ENCODE measurements around the gene SLC29A2. TPM values are rescaled to one million over a fixed set of nuclear protein-coding genes. Genes with fewer than 3 reads are reported as not detected.
"Not testable (repeated sequence)": the region's sequence is repeated elsewhere in the genome, so short reads cannot be mapped to it uniquely, and the experiment has no call there.

SLC29A2 gene
- total RNA-seq, 8 experiments from 2014 or later, result 0.56 to 15.7 (median 3.5) TPM

- Histone ChIP-seq H3K4me3 (no peak overlapping the region), H3K27ac (no peak overlapping the region), H3K4me1 (replicated peaks in 1 of 2) (peaks cover 3% of the 10 kb centered on the region in 2 donors)
- in situ Hi-C loops (cut with MboI; ENCODE audit: low pct_unique_long_range_greater_than_20kb in 2 of 9, low sequenced_read_pairs in 9 of 9, unreplicated experiment in 9 of 9), result loop anchor here in 3 of 9 experiments (25.0 kb wide), 2 partner anchors 276 to 426 kb away; partner anchors contain the start of genes RBM4B (in 3 of the 3) and RCE1 (in 1 of the 3)
- 82 to 83% methylated on average over 1 to 3 of the region's 4 CpGs; no CpG with 5 or more reads in 8 of the 10 experiments for WGBS, 10 experiments
- no peak for ATAC-seq (replicated peaks in 6 of 8)
These were observed 39.8 kb upstream of the SLC29A2 start for GRCh38 chr11:66411323-66411722.

GRCh38 chr11:66410191-66410590, 38.6 kb upstream of the SLC29A2 start:
- in situ Hi-C loops (cut with MboI; ENCODE audit: low pct_unique_long_range_greater_than_20kb in 2 of 9, low sequenced_read_pairs in 9 of 9, unreplicated experiment in 9 of 9), result loop anchor here in 3 of 9 experiments (25.0 kb wide), 2 partner anchors 277 to 427 kb away; partner anchors contain the start of genes RBM4B (in 3 of the 3) and RCE1 (in 1 of the 3)
- H3K4me1 ChIP-seq (replicated peaks in 1 of 2), result peaks cover 3% of the 10 kb centered on the region in 2 donors
- H3K4me3 ChIP-seq, result no peak overlapping the region
- 100% methylated on average over 1 to 2 of the region's 12 CpGs; no CpG with 5 or more reads in 8 of the 10 experiments for WGBS, 10 experiments
- no peak for ATAC-seq (replicated peaks in 6 of 8)
- H3K27ac ChIP-seq, result no peak overlapping the region

- WGBS, 10 experiments, result 90% methylated on average over 2 of the region's 15 CpGs; no CpG with 5 or more reads in 9 of the 10 experiments
- in situ Hi-C loops (cut with MboI; ENCODE audit: low pct_unique_long_range_greater_than_20kb in 2 of 9, low sequenced_read_pairs in 9 of 9, unreplicated experiment in 9 of 9), result loop anchor here in 3 of 9 experiments (25.0 kb wide), 2 partner anchors 278 to 428 kb away; partner anchors contain the start of genes RBM4B (in 3 of the 3) and RCE1 (in 1 of the 3)
- ATAC-seq (replicated peaks in 6 of 8), result no peak
- Histone ChIP-seq H3K4me1 (replicated peaks in 1 of 2) (peaks cover 3% of the 10 kb centered on the region in 2 donors), H3K4me3 (peak overlapping the region; percentile 38 to 48 (median 45)), H3K27ac (no peak overlapping the region)
These were observed 37.7 kb upstream of the SLC29A2 start for GRCh38 chr11:66409226-66409625.

GRCh38 chr11:66408488-66409214, 37.1 kb upstream of the SLC29A2 start:
- WGBS, 10 experiments, result 0 to 8% (median 2%) methylated on average over 2 to 7 of the region's 63 CpGs; no CpG with 5 or more reads in 3 of the 10 experiments
- in situ Hi-C loops (cut with MboI; ENCODE audit: low pct_unique_long_range_greater_than_20kb in 2 of 9, low sequenced_read_pairs in 9 of 9, unreplicated experiment in 9 of 9), result loop anchor here in 3 of 9 experiments (25.0 kb wide), 2 partner anchors 279 to 429 kb away; partner anchors contain the start of genes RBM4B (in 3 of the 3) and RCE1 (in 1 of the 3)
- H3K4me3 ChIP-seq, result peak overlapping the region; percentile 38 to 48 (median 45)
- peak overlapping the region in 1 of 2 donors; percentile 42 for H3K27ac ChIP-seq
- peaks cover 3% of the 10 kb centered on the region in 2 donors for H3K4me1 ChIP-seq (replicated peaks in 1 of 2)
- ATAC-seq (replicated peaks in 6 of 8), result peak; percentile 92 to 98 (median 94)

GRCh38 chr11:66407651-66408050, 36.1 kb upstream of the SLC29A2 start:
- 29 to 100% (median 83%) methylated on average over 1 to 4 of the region's 5 CpGs; no CpG with 5 or more reads in 5 of the 10 experiments for WGBS, 10 experiments
- in situ Hi-C loops (cut with MboI; ENCODE audit: low pct_unique_long_range_greater_than_20kb in 2 of 9, low sequenced_read_pairs in 9 of 9, unreplicated experiment in 9 of 9), result loop anchor here in 3 of 9 experiments (25.0 kb wide), 2 partner anchors 280 to 430 kb away; partner anchors contain the start of genes RBM4B (in 3 of the 3) and RCE1 (in 1 of the 3)
- no peak for ATAC-seq (replicated peaks in 6 of 8)

GRCh38 chr11:66393954-66394353, 22.4 kb upstream of the SLC29A2 start:
- H3K4me3 ChIP-seq, result no peak overlapping the region
- WGBS, 10 experiments, result 48 to 100% (median 73%) methylated on average over 1 to 3 of the region's 3 CpGs
- H3K4me1 ChIP-seq (replicated peaks in 1 of 2), result no peaks in the 10 kb centered on the region
- H3K27ac ChIP-seq, result no peak overlapping the region
- in situ Hi-C loops (cut with MboI; ENCODE audit: low pct_unique_long_range_greater_than_20kb in 2 of 9, low sequenced_read_pairs in 9 of 9, unreplicated experiment in 9 of 9), result no loop called here
- no peak for ATAC-seq (replicated peaks in 6 of 8)

More at GRCh38 chr11:66407651-66408050, 36.1 kb upstream of the SLC29A2 start:
- Histone ChIP-seq H3K27ac (no peak overlapping the region), H3K4me3 (no peak overlapping the region), H3K4me1 (replicated peaks in 1 of 2) (peaks cover 3% of the 10 kb centered on the region in 2 donors)

- no peak overlapping the region for H3K27ac ChIP-seq
- WGBS, 10 experiments, result 43 to 94% (median 74%) methylated on average over 2 to 6 of the region's 6 CpGs
- no peak for ATAC-seq (replicated peaks in 6 of 8)
- no peak overlapping the region for H3K4me3 ChIP-seq
- peaks cover 0 to 2% of the 10 kb centered on the region in 2 donors for H3K4me1 ChIP-seq (replicated peaks in 1 of 2)
- in situ Hi-C loops (cut with MboI; ENCODE audit: low pct_unique_long_range_greater_than_20kb in 2 of 9, low sequenced_read_pairs in 9 of 9, unreplicated experiment in 9 of 9), result no loop called here
These were observed 19.8 kb upstream of the SLC29A2 start for GRCh38 chr11:66391322-66391721.

- in situ Hi-C loops (cut with MboI; ENCODE audit: low pct_unique_long_range_greater_than_20kb in 2 of 9, low sequenced_read_pairs in 9 of 9, unreplicated experiment in 9 of 9), result no loop called here
These were observed 17.3 kb upstream of the SLC29A2 start for GRCh38 chr11:66388780-66389386.

GRCh38 chr11:66386171-66387069, 14.9 kb upstream of the SLC29A2 start:
- WGBS, 10 experiments, result 0 to 57% (median 21%) methylated on average over 2 to 18 of the region's 20 CpGs; no CpG with 5 or more reads in 1 of the 10 experiments
- peak overlapping the region in 4 of 5 donors; percentile 3 to 23 (median 14) for H3K4me3 ChIP-seq
- peaks cover 0 to 3% of the 10 kb centered on the region in 2 donors for H3K4me1 ChIP-seq (replicated peaks in 1 of 2)
- in situ Hi-C loops (cut with MboI; ENCODE audit: low pct_unique_long_range_greater_than_20kb in 2 of 9, low sequenced_read_pairs in 9 of 9, unreplicated experiment in 9 of 9), result no loop called here
- peak; percentile 63 to 90 (median 76) for ATAC-seq (replicated peaks in 6 of 8)
- no peak overlapping the region for H3K27ac ChIP-seq

More at GRCh38 chr11:66388780-66389386, 17.3 kb upstream of the SLC29A2 start:
- H3K4me3 ChIP-seq, result no peak overlapping the region
- H3K27ac ChIP-seq, result no peak overlapping the region
- H3K4me1 ChIP-seq (replicated peaks in 1 of 2), result peaks cover 0 to 3% of the 10 kb centered on the region in 2 donors
- ATAC-seq (replicated peaks in 6 of 8), result peak in 5 of 8 experiments; percentile 10 to 83 (median 72)
- WGBS, 10 experiments, result 18 to 100% (median 39%) methylated on average over 1 to 5 of the region's 8 CpGs; no CpG with 5 or more reads in 2 of the 10 experiments

- ATAC-seq (replicated peaks in 6 of 8); H3K4me3 ChIP-seq; in situ Hi-C loops (cut with MboI; ENCODE audit: low pct_unique_long_range_greater_than_20kb in 2 of 9, low sequenced_read_pairs in 9 of 9, unreplicated experiment in 9 of 9); H3K27ac ChIP-seq; H3K4me1 ChIP-seq (replicated peaks in 1 of 2): not testable (repeated sequence)
- WGBS, 10 experiments, result 60 to 100% (median 95%) methylated on average over 1 to 11 of the region's 13 CpGs; no CpG with 5 or more reads in 3 of the 10 experiments
These were observed 12.8 kb upstream of the SLC29A2 start for GRCh38 chr11:66384316-66384715.

GRCh38 chr11:66380264-66380663, 8.7 kb upstream of the SLC29A2 start:
- 0 to 52% (median 21%) methylated on average over 1 to 7 of the region's 7 CpGs; no CpG with 5 or more reads in 1 of the 10 experiments for WGBS, 10 experiments
- in situ Hi-C loops (cut with MboI; ENCODE audit: low pct_unique_long_range_greater_than_20kb in 2 of 9, low sequenced_read_pairs in 9 of 9, unreplicated experiment in 9 of 9); H3K4me3 ChIP-seq; H3K27ac ChIP-seq; H3K4me1 ChIP-seq (replicated peaks in 1 of 2): not testable (repeated sequence)
- peak in 1 of 8 experiments; percentile 30 for ATAC-seq (replicated peaks in 6 of 8)
